Fibroblast of villous mesenchyme (primary cell): ENCODE results near the gene EDRF1. TPM values are rescaled to one million over a fixed set of nuclear protein-coding genes. Genes with fewer than 3 reads are reported as not detected.
A peak's percentile ranks its signal among the peaks of the same experiment; 100 is the strongest.

Experiments
- DNase-seq: peaks from one replicate; pipeline ENCODE4 v3.0.0-alpha.2; 2010; ENCODE audit warnings: low read depth
- H3K4me3 ChIP-seq: 2 replicates; pipeline ENCODE4 v1.5.1; 2011; ENCODE audit warnings: low read depth, mild to moderate bottlenecking, low read length
- CTCF ChIP-seq: IDR thresholded peaks from 2 replicates; pipeline ENCODE4 v1.5.1; 2012; ENCODE audit warnings: low read depth, mild to moderate bottlenecking, low read length; ENCODE audit not compliant: insufficient read depth
- total RNA-seq: library from RNA; depleted of rRNA; stranded (reverse); fragments of >200 nt; gene quantifications from 2 replicates; pipeline ENCODE4 v1.2.3, GENCODE V29; 2012

EDRF1 gene
- total RNA-seq, 1 donor: 29.8 TPM

- DNase-seq: no peak
- no peak for TF ChIP-seq CTCF
- H3K4me3 ChIP-seq: no peak overlapping the region
Observed at GRCh38 chr10:125726914-125727313, 7.4 kb downstream of the EDRF1 start.

GRCh38 chr10:125727436-125727835, 7.9 kb downstream of the EDRF1 start:
- no peak for DNase-seq
- H3K4me3 ChIP-seq: no peak overlapping the region
- TF ChIP-seq CTCF: no peak

- no peak for TF ChIP-seq CTCF
- DNase-seq: no peak
- no peak overlapping the region for H3K4me3 ChIP-seq
Observed at GRCh38 chr10:125734148-125734547, 14.6 kb downstream of the EDRF1 start.

GRCh38 chr10:125734823-125735222, 15.3 kb downstream of the EDRF1 start:
- TF ChIP-seq CTCF: no peak
- no peak for DNase-seq
- no peak overlapping the region for H3K4me3 ChIP-seq

GRCh38 chr10:125738206-125738605, 18.7 kb downstream of the EDRF1 start:
- H3K4me3 ChIP-seq: no peak overlapping the region
- no peak for TF ChIP-seq CTCF
- no peak for DNase-seq

- DNase-seq: no peak
- no peak for TF ChIP-seq CTCF
- H3K4me3 ChIP-seq: no peak overlapping the region
Observed at GRCh38 chr10:125739994-125740679, 20.6 kb downstream of the EDRF1 start.

- H3K4me3 ChIP-seq: no peak overlapping the region
- TF ChIP-seq CTCF: no peak
- DNase-seq: peak; percentile 5
Observed at GRCh38 chr10:125742465-125742864, 23.0 kb downstream of the EDRF1 start.
